H1 (cell line): Measurements from ENCODE around the gene CTAGE6. TPM values are rescaled to one million over a fixed set of nuclear protein-coding genes. Genes with fewer than 3 reads are reported as not detected.
"Not testable (repeated sequence)": the region's sequence is repeated elsewhere in the genome, so short reads cannot be mapped to it uniquely, and the experiment has no call there.

ENCODE experiments used
- CTCF ChIA-PET: fragments of 300-600 bp; sonication (Branson Sonifier 250); formaldehyde crosslinking; loops from one replicate; lab custom pipeline; 2021; ENCODE audit not compliant: partially characterized antibody; lab: Charles Lee
- POLR2A ChIA-PET: fragments of 300-600 bp; sonication (Branson Sonifier 250); formaldehyde crosslinking; loops from one replicate; lab custom pipeline; 2021; ENCODE audit warnings: inconsistent platforms; ENCODE audit not compliant: partially characterized antibody; lab: Charles Lee
- DNase-seq, 2 experiments: peaks; one replicate each; pipeline versions ENCODE4 v3.0.0 to v3.0.0-alpha.2; 2010 to 2022; ENCODE audit warnings: low spot score in 2 of 2, low read depth in 1 of 2, mixed read lengths in 1 of 2
- FAIRE-seq: peaks from 2 replicates; lab custom pipeline; 2011; peaks lifted over from hg19 to GRCh38; lab: Jason Lieb, UNC
- H2AFZ ChIP-seq: 2 replicates; pipeline ENCODE4 v1.8.1; 2012; ENCODE audit warnings: low read length, inconsistent platforms
- H2AK5ac ChIP-seq: 2 replicates; pipeline ENCODE4 v1.6.1; 2013; ENCODE audit warnings: low read depth, low read length
- H2BK120ac ChIP-seq: replicated peaks from 2 replicates; pipeline ENCODE3; 2013; ENCODE audit warnings: low read depth, low read length, inconsistent platforms
- H2BK12ac ChIP-seq: 2 replicates; pipeline ENCODE4 v1.6.1; 2013; ENCODE audit warnings: low read depth, low read length
- H2BK15ac ChIP-seq: 2 replicates; pipeline ENCODE4 v1.6.1; 2013; ENCODE audit warnings: low read length
- H2BK20ac ChIP-seq: 2 replicates; pipeline ENCODE4 v1.6.1; 2013; ENCODE audit warnings: low read length
- H2BK5ac ChIP-seq: 2 replicates; pipeline ENCODE4 v1.6.1; 2013; ENCODE audit warnings: low read depth, low read length
- H3K14ac ChIP-seq: 2 replicates; pipeline ENCODE4 v1.6.1; 2013; ENCODE audit warnings: inconsistent platforms; ENCODE audit not compliant: insufficient read length
- H3K18ac ChIP-seq: 2 replicates; pipeline ENCODE4 v1.6.1; 2013; ENCODE audit warnings: low read length; ENCODE audit errors: extremely low read depth
- H3K23ac ChIP-seq: 2 replicates; pipeline ENCODE4 v1.6.1; 2013; ENCODE audit warnings: inconsistent platforms; ENCODE audit not compliant: insufficient read length
- H3K23me2 ChIP-seq: 2 replicates; pipeline ENCODE4 v1.6.1; 2013; ENCODE audit warnings: low read depth, low read length
- H3K27ac ChIP-seq: 2 replicates; pipeline ENCODE4 v1.6.1; 2011; ENCODE audit warnings: low read depth, low read length, inconsistent platforms
- H3K27me3 ChIP-seq, 4 experiments: replicated peaks in 1 of 4; 1 replicate in 1 of 4; 2 replicates in 3 of 4; pipeline versions ENCODE4 v1.6.1 to v1.8.1; 2011 to 2013; ENCODE audit warnings: low read length in 3 of 4, mild to moderate bottlenecking in 3 of 4, inconsistent platforms in 2 of 4, mixed read lengths in 2 of 4, moderate library complexity in 1 of 4; ENCODE audit not compliant: control insufficient read depth in 3 of 4, insufficient read depth in 3 of 4; ENCODE audit errors: extremely low read depth in 1 of 4
- H3K36me3 ChIP-seq, 4 experiments: 2 replicates each; pipeline versions ENCODE4 v1.6.1 to v1.8.1; 2011 to 2013; ENCODE audit warnings: mild to moderate bottlenecking in 4 of 4, low read length in 3 of 4, moderate library complexity in 2 of 4, control low read depth in 1 of 4, inconsistent platforms in 1 of 4; ENCODE audit not compliant: insufficient read depth in 4 of 4, control insufficient read depth in 2 of 4
- H3K4ac ChIP-seq: replicated peaks from 2 replicates; pipeline ENCODE3; 2013; ENCODE audit warnings: low read length, low read depth, mixed read lengths, inconsistent platforms; ENCODE audit not compliant: insufficient read length
- H3K4me1 ChIP-seq, 4 experiments: replicated peaks in 1 of 4; 1 replicate in 1 of 4; 2 replicates in 3 of 4; pipeline versions ENCODE4 v1.6.1 to v1.8.1; 2011 to 2013; ENCODE audit warnings: low read length in 3 of 4, inconsistent platforms in 2 of 4, mixed read lengths in 1 of 4; ENCODE audit not compliant: insufficient read depth in 4 of 4, control insufficient read depth in 3 of 4
- H3K4me2 ChIP-seq, 2 experiments: 2 replicates each; pipeline versions ENCODE4 v1.6.1 to v1.8.1; 2011 to 2013; ENCODE audit warnings: low read depth in 2 of 2, low read length in 2 of 2, control low read depth in 1 of 2, inconsistent platforms in 1 of 2, mild to moderate bottlenecking in 1 of 2; ENCODE audit not compliant: insufficient read depth in 1 of 2
- H3K4me3 ChIP-seq, 4 experiments: fragments of 200-600, 300-600 bp in 1 of 4; sonication (generic), shearing (Covaris generic), sonication (Bioruptor Twin) in 1 of 4; 2 replicates each; pipeline versions ENCODE4 v1.5.1 to v1.8.1; 2011 to 2016; ENCODE audit warnings: low read length in 4 of 4, low read depth in 3 of 4, control low read depth in 2 of 4, inconsistent platforms in 2 of 4, mild to moderate bottlenecking in 2 of 4, mixed read lengths in 1 of 4, moderate library complexity in 1 of 4; ENCODE audit not compliant: insufficient read depth in 2 of 4; ENCODE audit errors: extremely low read depth in 1 of 4
- H3K56ac ChIP-seq: replicated peaks from 2 replicates; pipeline ENCODE3; 2013; ENCODE audit warnings: low read depth, mild to moderate bottlenecking, mixed read lengths, low read length, inconsistent platforms; ENCODE audit not compliant: insufficient read length
- H3K79me1 ChIP-seq: 2 replicates; pipeline ENCODE4 v1.6.1; 2013; ENCODE audit warnings: low read depth, low read length, control low read depth
- H3K79me2 ChIP-seq, 2 experiments: 2 replicates each; pipeline versions ENCODE4 v1.6.1 to v1.8.1; 2012 to 2013; ENCODE audit warnings: low read length in 2 of 2, mild to moderate bottlenecking in 2 of 2, inconsistent platforms in 1 of 2; ENCODE audit not compliant: insufficient read depth in 2 of 2, control insufficient read depth in 1 of 2
- H3K9ac ChIP-seq, 4 experiments: replicated peaks in 1 of 4; 1 replicate in 1 of 4; 2 replicates in 3 of 4; pipeline versions ENCODE4 v1.6.1 to v1.8.1; 2011 to 2013; ENCODE audit warnings: low read depth in 3 of 4, low read length in 3 of 4, control low read depth in 2 of 4, mild to moderate bottlenecking in 2 of 4, moderate library complexity in 2 of 4, inconsistent platforms in 1 of 4; ENCODE audit errors: extremely low read depth in 1 of 4
- H3K9me3 ChIP-seq, 2 experiments: 2 replicates each; pipeline versions ENCODE4 v1.6.1 to v1.8.1; 2012 to 2013; ENCODE audit warnings: mild to moderate bottlenecking in 2 of 2, moderate library complexity in 2 of 2, control low read depth in 1 of 2, inconsistent platforms in 1 of 2, low read depth in 1 of 2, low read length in 1 of 2, mixed read lengths in 1 of 2; ENCODE audit not compliant: insufficient read depth in 2 of 2
- H4K20me1 ChIP-seq, 2 experiments: replicated peaks in 1 of 2; 2 replicates each; pipeline versions ENCODE3 to v1.8.1; 2011 to 2013; ENCODE audit warnings: inconsistent platforms in 2 of 2, low read length in 2 of 2, mild to moderate bottlenecking in 1 of 2; ENCODE audit not compliant: insufficient read depth in 2 of 2, control insufficient read depth in 1 of 2
- H4K5ac ChIP-seq: 2 replicates; pipeline ENCODE4 v1.6.1; 2013; ENCODE audit warnings: low read length, low read depth, mixed read lengths, inconsistent platforms; ENCODE audit not compliant: insufficient read length
- H4K8ac ChIP-seq: 2 replicates; pipeline ENCODE4 v1.8.0; 2013; ENCODE audit warnings: mild to moderate bottlenecking, moderate library complexity, low read length, inconsistent platforms; ENCODE audit not compliant: insufficient read depth; ENCODE audit errors: extremely low read depth
- H4K91ac ChIP-seq: replicated peaks from 2 replicates; pipeline ENCODE3; 2013; ENCODE audit warnings: low read length, mixed read lengths, inconsistent platforms; ENCODE audit not compliant: insufficient read length
- WGBS, 2 experiments: shearing (Covaris generic) in 1 of 2; methylation state at CpG; one replicate each; pipeline versions ENCODE4 v1.1.6 to v1.1.7; 2013 to 2015; ENCODE audit warnings: low lambda C conversion rate in 2 of 2, mixed read lengths in 2 of 2, inconsistent platforms in 1 of 2, low coverage in 1 of 2, missing lambda C conversion rate in 1 of 2; ENCODE audit not compliant: insufficient replicate concordance in 2 of 2, insufficient coverage in 1 of 2, insufficient read length in 1 of 2; ENCODE audit errors: extremely low coverage in 1 of 2, missing lambda C conversion rate in 1 of 2; 5-methylcytosine and 5-hydroxymethylcytosine counted together
- polyA plus RNA-seq, 7 experiments: library from polyadenylated mRNA; depleted of rRNA in 3 of 7; stranded (reverse) in 5 of 7; unstranded in 2 of 7; fragments of >200 nt in 5 of 7; fragments of 200-250 nt in 2 of 7; gene quantifications; 1 replicate in 5 of 7; 2 replicates in 1 of 7; 4 replicates in 1 of 7; pipeline versions ENCODE4 v1.2.1 to v1.2.3, GENCODE V29; 2011 to 2013; ENCODE audit warnings: missing spikeins in 2 of 7, mixed read lengths in 2 of 7
- total RNA-seq: library from RNA; stranded (reverse); fragmentation: NEBNext Ultra II Directional; extraction: Animal tissue kit (Norgen Biotek cat#: 25700); gene quantifications from 2 replicates; pipeline ENCODE4 v1.2.1, GENCODE V29; 2021

The CTAGE6 gene
- total and polyA plus RNA-seq, 2 of the 8 experiments (the other 6 are each of a cell fraction or from before 2014, with no cell fraction given): not detected

DNA sequence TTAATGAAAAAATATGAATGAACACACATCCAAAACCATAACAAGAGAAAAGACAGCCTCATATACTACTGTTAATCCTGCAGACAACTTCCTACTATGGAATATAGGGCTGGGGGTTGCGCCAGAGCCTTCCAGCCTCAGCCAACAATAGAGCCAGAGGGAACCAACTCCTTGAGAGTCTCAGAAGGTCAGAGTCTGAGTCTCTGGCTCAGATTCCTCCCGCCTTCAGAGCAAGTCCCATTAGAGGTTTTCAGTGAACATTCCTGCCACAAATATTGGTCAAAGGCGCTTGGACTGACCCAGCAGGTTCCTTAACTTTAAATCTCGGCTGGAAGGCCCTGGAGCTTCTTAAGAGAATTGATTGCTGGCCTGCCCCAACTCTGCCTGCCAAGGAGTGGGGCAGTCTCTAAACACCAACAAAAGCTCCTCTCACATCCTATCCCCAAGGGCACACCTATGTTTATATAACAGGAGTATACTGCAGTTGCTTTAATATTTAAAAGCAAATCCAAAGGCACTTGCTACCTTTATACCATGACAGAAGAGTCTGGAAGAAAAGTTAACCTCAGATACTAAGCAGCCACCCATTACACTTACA lies 45.7 kb downstream of the CTAGE6 start:
- H3K4ac ChIP-seq, H3K79me1 ChIP-seq, FAIRE-seq, DNase-seq, H3K9ac ChIP-seq, H3K9me3 ChIP-seq, H4K91ac ChIP-seq, H3K4me1 ChIP-seq, H4K8ac ChIP-seq, H4K5ac ChIP-seq, H2BK5ac ChIP-seq, POLR2A ChIA-PET, H3K23ac ChIP-seq, H2BK15ac ChIP-seq, H4K20me1 ChIP-seq, H3K23me2 ChIP-seq, H3K18ac ChIP-seq, H2BK120ac ChIP-seq, H3K79me2 ChIP-seq, H3K14ac ChIP-seq, H3K4me3 ChIP-seq, H2AK5ac ChIP-seq, H3K4me2 ChIP-seq, H3K36me3 ChIP-seq, H2BK12ac ChIP-seq, H3K56ac ChIP-seq, H2BK20ac ChIP-seq, CTCF ChIA-PET, H2AFZ ChIP-seq, H3K27ac ChIP-seq, H3K27me3 ChIP-seq: not testable (repeated sequence)
- WGBS, 2 experiments: no CpG with 5 or more reads among the region's 4 CpGs

GRCh38 chr7:143709895-143710294 lies 47.6 kb downstream of the CTAGE6 start:
- H3K23ac ChIP-seq, CTCF ChIA-PET, H2BK12ac ChIP-seq, H2BK20ac ChIP-seq, H2BK5ac ChIP-seq, H4K20me1 ChIP-seq, H2AFZ ChIP-seq, H3K79me1 ChIP-seq, H3K4ac ChIP-seq, H3K18ac ChIP-seq, H3K79me2 ChIP-seq, H3K56ac ChIP-seq, H3K9me3 ChIP-seq, H3K14ac ChIP-seq, FAIRE-seq, H3K4me1 ChIP-seq, H3K27ac ChIP-seq, H3K4me2 ChIP-seq, H2BK120ac ChIP-seq, H2BK15ac ChIP-seq, H3K36me3 ChIP-seq, H4K5ac ChIP-seq, H3K23me2 ChIP-seq, H4K8ac ChIP-seq, DNase-seq, POLR2A ChIA-PET, H3K9ac ChIP-seq, H2AK5ac ChIP-seq, H3K4me3 ChIP-seq, H4K91ac ChIP-seq, H3K27me3 ChIP-seq: not testable (repeated sequence)
- WGBS, 2 experiments: 93% methylated on average over 3 of the region's 5 CpGs; no CpG with 5 or more reads in 1 of the 2 experiments
